Fibroblast of mammary gland (primary cell): ENCODE data around the gene KIR3DL3.
"Not testable (repeated sequence)": the region's sequence is repeated elsewhere in the genome, so short reads cannot be mapped to it uniquely, and the experiment has no call there.

Source experiments
- DNase-seq: peaks from one replicate; pipeline ENCODE4 v3.0.0-alpha.2; 2010; ENCODE audit warnings: low read depth
- H3K4me3 ChIP-seq: 2 replicates; pipeline ENCODE4 v1.5.1; 2011; ENCODE audit warnings: low read depth, mild to moderate bottlenecking, low read length, moderate library complexity; ENCODE audit not compliant: control insufficient read depth

KIR3DL3 gene

GRCh38 chr19:54766464-54766863 lies 42.2 kb downstream of the KIR3DL3 start:
- not testable (repeated sequence) for H3K4me3 ChIP-seq, DNase-seq

DNA sequence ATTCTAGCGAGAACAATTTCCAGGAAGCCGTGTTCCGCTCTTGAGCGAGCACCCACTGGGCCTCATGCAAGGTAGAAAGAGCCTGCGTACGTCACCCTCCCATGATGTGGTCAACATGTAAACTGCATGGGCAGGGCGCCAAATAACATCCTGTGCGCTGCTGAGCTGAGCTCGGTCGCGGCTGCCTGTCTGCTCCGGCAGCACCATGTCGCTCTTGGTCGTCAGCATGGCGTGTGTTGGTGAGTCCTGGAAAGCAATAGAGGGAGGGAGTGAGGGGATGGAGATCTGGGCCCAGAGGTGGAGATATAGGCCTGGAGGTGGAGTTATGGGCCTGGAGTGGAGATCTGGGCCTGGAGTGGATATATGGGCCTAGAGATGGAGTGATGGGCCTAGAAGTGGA lies 45.4 kb downstream of the KIR3DL3 start, which contains the start of gene KIR2DL1:
Gene KIR2DL1, plus strand, starts transcription at position 148 of the 400 bp plus-strand sequence. Its CDS starts 58 bp downstream, at position 206.
- H3K4me3 ChIP-seq, DNase-seq: not testable (repeated sequence)

- DNase-seq, H3K4me3 ChIP-seq: not testable (repeated sequence)
Observed at GRCh38 chr19:54770511-54770910, 46.3 kb downstream of the KIR3DL3 start.

GRCh38 chr19:54771018-54771960 lies 47.0 kb downstream of the KIR3DL3 start:
- H3K4me3 ChIP-seq, DNase-seq: not testable (repeated sequence)

GRCh38 chr19:54772666-54773065 lies 48.4 kb downstream of the KIR3DL3 start:
- DNase-seq, H3K4me3 ChIP-seq: not testable (repeated sequence)

DNA sequence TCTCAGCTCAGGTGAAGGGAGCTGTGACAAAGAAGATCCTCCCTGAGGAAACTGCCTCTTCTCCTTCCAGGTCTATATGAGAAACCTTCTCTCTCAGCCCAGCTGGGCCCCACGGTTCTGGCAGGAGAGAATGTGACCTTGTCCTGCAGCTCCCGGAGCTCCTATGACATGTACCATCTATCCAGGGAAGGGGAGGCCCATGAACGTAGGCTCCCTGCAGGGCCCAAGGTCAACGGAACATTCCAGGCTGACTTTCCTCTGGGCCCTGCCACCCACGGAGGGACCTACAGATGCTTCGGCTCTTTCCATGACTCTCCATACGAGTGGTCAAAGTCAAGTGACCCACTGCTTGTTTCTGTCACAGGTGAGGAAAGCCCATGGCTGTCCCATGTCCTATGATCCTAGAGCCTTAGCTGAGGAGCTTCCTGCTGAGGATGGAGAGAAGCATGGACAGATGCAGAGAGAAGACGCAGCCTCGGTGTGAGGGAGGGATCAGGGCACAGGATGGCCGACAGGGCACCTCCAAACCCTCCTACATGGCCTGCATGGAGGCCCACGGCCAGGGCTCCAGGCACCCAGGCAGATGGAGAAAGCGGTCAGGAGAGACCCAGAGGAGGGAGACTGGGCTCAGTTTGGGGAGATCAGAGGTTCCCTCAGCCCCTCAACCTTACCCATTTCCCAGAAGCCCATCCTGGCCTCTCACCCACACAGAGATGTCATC lies 51.0 kb downstream of the KIR3DL3 start:
- DNase-seq, H3K4me3 ChIP-seq: not testable (repeated sequence)

DNA sequence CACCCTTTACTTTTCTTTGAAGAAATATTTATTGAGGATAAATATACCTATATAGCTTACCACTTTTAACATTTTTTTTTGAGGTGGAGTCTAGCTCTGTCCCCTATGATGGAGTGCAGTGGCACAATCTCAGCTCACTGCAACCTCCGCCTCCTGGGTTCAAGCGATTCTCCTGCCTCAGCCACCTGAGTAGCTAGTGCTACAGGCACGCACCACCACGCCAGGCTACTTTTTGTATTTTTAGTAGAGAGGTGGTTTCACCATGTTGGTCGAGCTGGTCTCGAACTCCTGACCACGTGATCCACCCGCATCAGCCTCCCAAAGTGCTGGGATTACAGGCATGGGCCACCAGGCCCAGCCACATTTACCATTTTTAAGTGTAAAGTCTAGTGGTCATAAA lies 51.6 kb downstream of the KIR3DL3 start:
- H3K4me3 ChIP-seq, DNase-seq: not testable (repeated sequence)

- not testable (repeated sequence) for H3K4me3 ChIP-seq, DNase-seq
Observed at GRCh38 chr19:54777851-54778250, 53.6 kb downstream of the KIR3DL3 start.

DNA sequence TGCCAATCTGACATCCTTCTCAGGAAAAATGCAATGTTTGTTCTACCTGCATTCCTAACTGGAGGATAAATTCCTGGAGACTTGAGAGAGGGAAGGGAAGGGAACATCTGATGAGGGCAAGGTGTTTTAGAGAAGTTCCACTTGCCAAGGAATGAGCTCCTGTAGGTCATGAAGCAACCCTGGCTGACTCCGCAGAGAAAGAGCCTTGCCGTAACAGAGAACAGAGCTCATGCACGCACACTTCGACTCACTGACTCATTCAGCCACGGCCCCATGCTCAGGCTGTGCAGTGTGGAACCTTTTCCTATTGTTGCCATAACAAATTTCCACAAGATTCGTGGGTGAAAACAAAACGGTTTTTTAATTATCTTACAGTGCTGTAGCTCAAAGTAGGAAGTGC lies 54.7 kb downstream of the KIR3DL3 start:
- not testable (repeated sequence) for DNase-seq, H3K4me3 ChIP-seq

DNA sequence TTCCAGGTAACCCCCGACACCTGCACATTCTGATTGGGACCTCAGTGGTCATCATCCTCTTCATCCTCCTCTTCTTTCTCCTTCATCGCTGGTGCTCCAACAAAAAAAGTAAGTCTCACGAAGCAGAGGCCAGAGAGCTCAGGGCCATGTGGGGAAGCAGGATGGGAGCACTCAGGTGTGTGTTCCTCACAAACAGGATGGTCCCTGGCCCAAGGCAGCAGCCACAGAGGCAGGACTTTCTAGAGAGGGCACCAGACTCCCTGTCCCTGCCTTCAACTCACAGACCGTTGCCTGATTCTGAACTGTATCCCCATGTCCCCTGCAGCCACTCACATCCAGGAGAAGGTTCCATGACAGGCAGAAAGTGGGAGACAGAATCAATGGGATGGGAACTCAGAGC lies 58.7 kb downstream of the KIR3DL3 start:
- not testable (repeated sequence) for H3K4me3 ChIP-seq, DNase-seq
